Measurements from ENCODE around the gene NMUR1.

GRCh38 chr2:231528636-231529030, 1.6 kb downstream of the NMUR1 start:
- TF ChIP-seq CTCF (IDR thresholded peaks at IDR 0.05) (no peak), POLR2AphosphoS5 (IDR thresholded peaks at IDR 0.05) (no peak)

All from stomach (tissue), 4 donors.